Measurements from ENCODE around the gene TRIM61. TPM values are rescaled to one million over a fixed set of nuclear protein-coding genes. Genes with fewer than 3 reads are reported as not detected.

TRIM61 gene
- total RNA-seq, 1 experiment from 2014 or later, result not detected

Small RNA genes lying within 50 kb of the gene (small RNA-seq; reads per million reads assigned to genes)
- not detected for gene AC106872.12

Other genes starting within 250 kb of the TRIM61 start
- gene SMIM31, start 223.5 kb downstream of the TRIM61 start, total RNA-seq (2014; rRNA removed; shearing (Covaris generic)), result 0.05 and 0.25 TPM in 2 replicates
- gene APELA, start 100.5 kb downstream of the TRIM61 start, total RNA-seq (2014; rRNA removed; shearing (Covaris generic)), result not detected in 2 replicates
- not detected in 2 replicates for gene TRIM60, start 54.3 kb upstream of the TRIM61 start, total RNA-seq (2014; rRNA removed; shearing (Covaris generic))
- gene TRIM75, start 76.2 kb upstream of the TRIM61 start, total RNA-seq (2014; rRNA removed; shearing (Covaris generic)), result not detected in 2 replicates
- 3.3 and 4.0 TPM in 2 replicates for gene TMEM192, start 135.2 kb upstream of the TRIM61 start, total RNA-seq (2014; rRNA removed; shearing (Covaris generic))
- gene KLHL2, start 229.9 kb upstream of the TRIM61 start, total RNA-seq (2014; rRNA removed; shearing (Covaris generic)), result 10.0 and 11.9 TPM in 2 replicates